NCI-H2171 treated with DMSO at 0.1 percent for 48 hours (cell line): ENCODE data around the gene EIF1.
"Not testable (repeated sequence)": the region's sequence is repeated elsewhere in the genome, so short reads cannot be mapped to it uniquely, and the experiment has no call there.

Source experiments
- DNase-seq: peaks from one replicate; lab custom pipeline; 2025; lab: John Stamatoyannopoulos, UW

EIF1 gene

GRCh38 chr17:41678907-41679739, 9.6 kb upstream of the EIF1 start:
- DNase-seq = no peak

DNA sequence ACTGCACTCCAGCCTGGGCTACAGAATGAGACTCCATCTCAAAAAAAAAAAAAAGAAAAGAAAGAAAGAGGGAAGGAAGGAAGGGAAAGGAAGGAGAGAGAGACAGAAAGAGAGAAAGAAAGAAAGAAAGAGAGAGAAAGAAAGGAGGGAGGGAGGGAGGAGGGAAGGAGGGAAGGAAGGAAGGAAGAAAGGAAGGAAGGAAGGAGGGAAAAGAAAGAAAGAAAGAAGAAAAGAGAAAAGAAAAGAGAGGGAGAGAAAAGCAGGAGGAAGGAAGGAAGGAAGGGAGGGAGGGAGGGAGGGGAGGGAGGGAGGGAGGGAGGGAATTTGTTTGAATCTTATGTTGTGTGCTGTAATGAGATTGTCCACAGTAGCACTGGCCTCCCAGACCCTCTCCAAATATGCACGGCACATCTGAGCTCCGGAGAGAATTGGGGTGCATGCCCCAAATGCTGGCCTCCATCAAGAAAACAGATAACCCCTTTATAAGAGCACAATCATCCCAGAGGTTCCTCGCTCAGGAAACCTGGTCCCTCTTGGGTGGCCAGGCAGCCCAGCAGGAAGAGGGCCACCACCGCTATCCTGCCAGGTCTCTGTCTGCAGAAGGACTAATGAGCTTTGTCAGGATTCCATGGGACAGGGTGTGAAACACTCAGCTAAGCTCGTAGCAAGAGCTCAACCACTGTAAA, 8.8 kb upstream of the EIF1 start:
- no peak for DNase-seq

GRCh38 chr17:41680426-41681040, 8.2 kb upstream of the EIF1 start:
- peak; percentile 59 for DNase-seq

DNA sequence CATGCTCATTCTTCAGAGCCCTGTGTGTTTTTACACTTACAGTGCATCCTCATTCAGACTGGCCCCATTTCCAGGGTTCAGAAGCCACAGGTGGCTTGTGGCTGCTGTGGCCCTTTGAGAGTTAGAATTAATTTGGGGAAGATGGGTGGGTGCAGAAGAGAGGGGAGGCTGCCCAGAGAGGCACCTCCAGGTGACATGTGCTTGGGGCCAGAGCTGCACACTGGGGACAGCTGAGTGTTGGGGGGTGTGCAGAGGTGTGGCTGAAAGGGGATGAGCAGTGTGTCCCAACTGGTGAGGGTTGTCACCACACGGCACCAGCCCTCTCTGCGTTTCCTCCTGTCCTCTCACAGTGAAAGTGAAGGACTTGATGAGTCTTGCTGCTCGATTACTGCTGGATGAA, 6.9 kb upstream of the EIF1 start:
- DNase-seq = no peak

GRCh38 chr17:41682631-41683030, 6.1 kb upstream of the EIF1 start:
- DNase-seq = no peak

DNA sequence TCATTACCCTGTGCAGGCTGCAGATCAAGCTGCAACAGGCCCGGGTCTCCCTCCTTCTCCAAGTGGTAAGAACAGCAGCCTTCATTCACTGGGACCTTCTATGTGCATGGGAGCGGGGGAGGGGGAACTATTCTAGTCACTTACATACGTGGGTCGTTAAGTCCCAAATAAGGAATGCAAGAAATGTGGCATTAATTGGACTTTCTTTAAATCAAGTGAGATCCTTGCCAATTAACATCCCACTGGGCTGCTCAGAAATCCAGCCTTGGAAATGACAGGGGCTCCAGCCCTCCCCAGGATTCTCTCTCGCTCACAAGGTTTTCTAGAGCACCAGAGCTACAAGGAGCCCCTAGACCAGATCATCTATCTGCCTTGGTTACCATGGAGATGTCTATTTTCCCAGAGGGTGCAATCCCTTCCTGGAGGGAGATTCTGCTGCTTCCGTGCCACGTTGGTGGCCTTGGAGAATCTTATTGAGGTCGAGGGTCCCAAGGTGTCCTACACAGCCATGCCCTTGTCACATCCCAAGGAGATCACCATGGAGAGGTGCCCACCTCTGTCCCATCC, 5.2 kb upstream of the EIF1 start:
- no peak for DNase-seq

GRCh38 chr17:41684035-41684434, 4.7 kb upstream of the EIF1 start:
- no peak for DNase-seq

DNA sequence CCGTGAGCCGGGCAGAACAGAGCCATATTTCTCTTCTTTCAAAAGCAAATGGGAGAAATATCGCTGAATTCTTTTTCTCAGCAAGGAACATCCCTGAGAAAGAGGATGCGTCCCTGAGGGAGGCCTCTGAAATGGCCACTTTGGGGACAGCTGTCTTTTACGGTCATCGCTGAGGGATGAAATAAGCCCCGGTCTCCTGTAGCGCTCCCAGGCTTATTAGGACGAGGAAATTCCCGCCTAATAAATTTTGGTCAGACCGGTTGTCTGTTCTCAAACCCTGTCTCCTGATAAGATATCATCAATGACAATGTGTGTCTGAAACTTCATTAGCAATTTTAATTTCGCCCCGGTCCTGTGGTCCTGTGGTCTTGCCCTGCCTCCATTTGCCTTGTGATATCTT, 2.9 kb upstream of the EIF1 start:
- DNase-seq = not testable (repeated sequence)

DNA sequence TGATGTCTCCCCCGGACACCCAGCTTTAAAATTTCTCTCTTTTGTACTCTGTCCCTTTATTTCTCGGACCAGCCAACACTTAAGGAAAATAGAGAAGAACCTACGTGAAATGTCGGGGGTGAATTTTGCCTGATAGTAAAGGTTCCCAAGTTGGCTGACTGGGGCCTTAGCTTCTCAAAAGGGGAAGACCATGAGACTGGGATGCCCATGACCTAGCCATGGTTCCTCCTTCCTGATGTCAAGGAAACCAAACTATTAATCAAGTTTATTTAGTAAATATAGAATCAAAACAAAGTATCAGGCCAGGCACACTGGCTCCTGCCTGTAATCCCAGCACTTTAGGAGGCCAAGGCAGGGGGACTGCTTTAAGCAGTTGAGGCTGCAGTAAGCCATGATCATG, 2.4 kb upstream of the EIF1 start:
- no peak for DNase-seq

DNA sequence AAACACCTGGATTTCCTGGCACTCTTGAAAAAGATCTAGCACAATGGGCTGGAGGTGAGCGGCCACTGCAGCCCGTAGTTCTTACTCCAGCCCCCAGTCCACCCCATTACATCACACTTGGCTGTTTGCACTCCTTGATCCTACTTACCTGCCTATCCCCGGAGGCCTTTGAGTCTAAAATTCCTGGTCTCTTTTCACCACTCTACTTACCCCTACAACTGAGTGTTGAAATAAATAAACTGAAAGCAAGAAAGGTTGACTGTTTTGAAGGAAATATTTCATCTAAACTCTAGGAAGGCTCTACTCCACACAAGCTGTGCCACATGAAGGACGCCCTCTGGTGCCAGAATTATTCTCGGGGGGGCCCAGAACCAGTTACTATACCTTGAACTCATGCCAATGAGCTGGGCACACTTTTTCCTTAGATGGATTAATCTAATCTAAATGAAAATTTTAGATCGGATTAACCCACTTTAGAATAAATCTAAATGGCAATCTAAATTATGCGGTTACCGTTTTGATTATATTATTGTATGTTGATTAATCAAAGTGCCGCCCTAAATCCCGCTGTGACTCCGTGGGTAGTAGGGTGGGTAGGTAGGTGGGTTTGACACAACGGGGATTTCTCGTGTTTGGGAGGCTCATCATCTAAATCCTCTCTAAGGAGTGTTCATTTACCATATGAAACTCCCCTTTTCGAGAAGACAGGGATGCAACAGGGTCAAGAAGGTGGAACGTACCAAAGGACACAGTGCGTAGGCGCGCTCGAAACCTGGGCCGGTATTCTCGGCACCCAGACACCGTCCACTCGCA, 651 bp upstream of the EIF1 start:
- peak; percentile 70 for DNase-seq

- DNase-seq = no peak
Measured at GRCh38 chr17:41689497-41690299, 1.0 kb downstream of the EIF1 start.

- no peak for DNase-seq
Measured at GRCh38 chr17:41690497-41690896, 1.8 kb downstream of the EIF1 start.

DNA sequence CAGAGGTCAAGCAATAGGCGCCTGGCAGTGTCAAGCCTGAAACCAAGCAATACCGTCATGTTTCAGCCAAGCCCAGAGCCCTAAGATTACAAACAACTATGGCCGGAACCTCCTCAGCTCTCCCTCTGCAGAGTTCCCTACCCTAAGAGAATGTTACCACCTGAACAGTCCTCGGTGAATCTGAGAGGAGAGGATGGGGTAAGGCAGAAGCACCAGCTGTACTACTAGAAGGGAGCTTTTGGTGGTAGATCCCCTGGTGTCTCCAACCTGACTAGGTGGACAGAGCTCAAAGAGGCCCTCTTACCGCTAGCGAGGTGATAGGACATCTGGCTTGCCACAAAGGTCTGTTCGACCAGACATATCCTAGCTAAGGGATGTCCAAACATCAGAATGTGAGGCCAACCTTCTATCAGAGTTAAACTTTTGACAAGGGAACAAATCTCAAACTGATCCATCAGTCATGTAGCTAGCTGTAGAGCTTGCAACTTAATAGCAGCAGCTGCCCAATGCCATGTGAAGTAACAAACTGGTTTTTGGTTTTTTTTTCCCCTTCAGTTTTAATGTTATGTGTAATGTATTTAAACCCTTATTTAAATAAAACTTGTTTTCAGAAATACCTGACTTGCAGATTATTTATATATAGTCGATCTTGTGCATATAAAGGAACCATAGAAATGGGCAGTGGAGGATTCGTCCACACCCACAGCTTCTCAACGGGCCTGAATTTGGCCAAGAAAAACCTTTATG, 2.5 kb downstream of the EIF1 start:
- DNase-seq = no peak

DNA sequence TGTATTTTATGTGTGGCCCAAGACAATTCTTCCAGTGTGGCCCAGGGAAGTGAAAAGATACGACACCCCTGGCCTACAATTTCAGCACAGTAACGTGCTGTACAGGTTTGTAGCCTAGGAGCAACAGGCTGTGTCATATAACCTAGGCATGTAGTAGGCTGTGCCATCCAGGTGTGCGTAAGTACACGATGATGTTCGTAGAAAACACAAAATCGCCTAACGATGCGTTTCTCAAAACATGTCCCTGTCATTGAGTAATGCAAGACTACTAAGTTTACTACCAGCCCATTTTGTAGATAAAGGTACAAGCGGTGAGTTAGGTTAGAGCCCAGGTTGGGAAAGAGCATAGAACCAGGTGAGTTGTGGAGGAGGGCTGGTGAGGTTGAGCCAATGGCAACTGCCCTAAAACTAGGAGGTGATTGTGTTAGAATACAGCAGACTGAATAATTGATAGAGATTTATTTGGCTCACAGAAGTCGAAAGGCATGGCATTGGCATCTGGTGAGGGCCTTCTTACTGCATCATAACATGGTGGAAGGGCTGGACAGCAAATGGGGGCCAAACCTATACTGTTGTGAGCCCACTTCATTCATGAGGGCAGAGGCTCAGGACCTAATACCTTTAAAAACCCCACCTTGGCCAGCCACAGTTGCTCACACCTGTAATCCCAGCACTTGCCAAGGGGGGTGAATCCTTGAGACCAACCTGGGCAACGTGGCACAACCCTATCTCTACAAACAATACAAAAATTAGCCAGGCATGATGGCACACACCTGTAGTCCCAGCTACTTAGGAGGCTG, 4.2 kb downstream of the EIF1 start:
- DNase-seq = no peak

- DNase-seq = no peak
Measured at GRCh38 chr17:41695134-41695661, 6.5 kb downstream of the EIF1 start.

GRCh38 chr17:41695954-41696757, 7.5 kb downstream of the EIF1 start:
- peak; percentile 63 for DNase-seq

GRCh38 chr17:41697122-41697962, 8.7 kb downstream of the EIF1 start:
- DNase-seq = no peak
